H9 (cell line): ENCODE measurements around the gene BCAT1. TPM values are rescaled to one million over a fixed set of nuclear protein-coding genes. Genes with fewer than 3 reads are reported as not detected.
A peak's percentile ranks its signal among the peaks of the same experiment; 100 is the strongest.

Experiments
- DNase-seq: peaks from one replicate; pipeline ENCODE4 v3.0.0-alpha.2; 2017
- H2AFZ ChIP-seq: one replicate; pipeline ENCODE4 v1.6.1; 2013; ENCODE audit warnings: mild to moderate bottlenecking, low read length, control low read depth, moderate library complexity
- H2AK5ac ChIP-seq: 2 replicates; pipeline ENCODE4 v1.6.1; 2013; ENCODE audit warnings: low read length, control low read depth, mixed read lengths; ENCODE audit not compliant: insufficient read length
- H2BK120ac ChIP-seq: one replicate; pipeline ENCODE4 v1.6.1; 2013; ENCODE audit warnings: low read depth, mild to moderate bottlenecking, low read length, control low read depth, inconsistent platforms; ENCODE audit not compliant: poor library complexity, severe bottlenecking
- H2BK12ac ChIP-seq: 2 replicates; pipeline ENCODE4 v1.6.1; 2013; ENCODE audit warnings: low read length, control low read depth, mixed read lengths, low read depth; ENCODE audit not compliant: insufficient read length
- H2BK15ac ChIP-seq: 2 replicates; pipeline ENCODE4 v1.6.1; 2013; ENCODE audit warnings: low read depth, low read length, control low read depth
- H2BK20ac ChIP-seq: one replicate; pipeline ENCODE4 v1.6.1; 2013; ENCODE audit warnings: low read depth, mild to moderate bottlenecking, low read length, control low read depth, inconsistent platforms; ENCODE audit not compliant: poor library complexity, severe bottlenecking
- H2BK5ac ChIP-seq: 2 replicates; pipeline ENCODE4 v1.6.1; 2013; ENCODE audit warnings: low read length, control low read depth, mixed read lengths; ENCODE audit not compliant: insufficient read length
- H3K14ac ChIP-seq: 2 replicates; pipeline ENCODE4 v1.6.1; 2013; ENCODE audit warnings: low read length, control low read depth; ENCODE audit not compliant: insufficient read depth
- H3K18ac ChIP-seq: 2 replicates; pipeline ENCODE4 v1.6.1; 2013; ENCODE audit warnings: low read depth, mild to moderate bottlenecking, mixed read lengths, low read length, control low read depth; ENCODE audit not compliant: insufficient read length
- H3K23ac ChIP-seq: 2 replicates; pipeline ENCODE4 v1.6.1; 2013; ENCODE audit warnings: low read length, control low read depth, mixed read lengths, low read depth; ENCODE audit not compliant: insufficient read length
- H3K23me2 ChIP-seq: 2 replicates; pipeline ENCODE4 v1.6.1; 2013; ENCODE audit warnings: low read depth, mild to moderate bottlenecking, mixed read lengths, low read length, control low read depth; ENCODE audit not compliant: insufficient read length, poor library complexity, severe bottlenecking
- H3K27ac ChIP-seq: 2 replicates; pipeline ENCODE4 v1.5.1; 2013; ENCODE audit warnings: low read length, control low read depth, mixed read lengths, low read depth; ENCODE audit not compliant: insufficient read length
- H3K27me3 ChIP-seq: 2 replicates; pipeline ENCODE4 v1.6.1; 2013; ENCODE audit warnings: low read length, control low read depth, inconsistent platforms; ENCODE audit not compliant: insufficient read depth
- H3K4ac ChIP-seq: 2 replicates; pipeline ENCODE4 v1.6.1; 2013; ENCODE audit warnings: low read depth, mild to moderate bottlenecking, control low read depth, inconsistent platforms, low read length, moderate library complexity
- H3K4me1 ChIP-seq: 2 replicates; pipeline ENCODE4 v1.6.1; 2013; ENCODE audit warnings: low read length, control low read depth, inconsistent platforms; ENCODE audit not compliant: insufficient read depth
- H3K4me2 ChIP-seq: 2 replicates; pipeline ENCODE4 v1.6.1; 2013; ENCODE audit warnings: low read length, control low read depth, mixed read lengths; ENCODE audit not compliant: insufficient read length, insufficient read depth
- H3K56ac ChIP-seq: 2 replicates; pipeline ENCODE4 v1.6.1; 2013; ENCODE audit warnings: low read depth, mild to moderate bottlenecking, mixed read lengths, low read length, control low read depth; ENCODE audit not compliant: insufficient read length
- H3K79me1 ChIP-seq: 2 replicates; pipeline ENCODE4 v1.6.1; 2013; ENCODE audit warnings: low read depth, mild to moderate bottlenecking, moderate library complexity, low read length, control low read depth, inconsistent platforms; ENCODE audit not compliant: insufficient read depth, poor library complexity, severe bottlenecking
- H3K79me2 ChIP-seq: 2 replicates; pipeline ENCODE4 v1.6.1; 2013; ENCODE audit warnings: low read length, control low read depth, inconsistent platforms; ENCODE audit not compliant: insufficient read depth
- H3K9ac ChIP-seq: 2 replicates; pipeline ENCODE4 v1.6.1; 2013; ENCODE audit warnings: low read length, control low read depth, mixed read lengths; ENCODE audit not compliant: insufficient read length; ENCODE audit errors: extremely low read depth
- H3K9me3 ChIP-seq: one replicate; pipeline ENCODE4 v1.6.1; 2013; ENCODE audit warnings: low read depth, low read length, inconsistent platforms; ENCODE audit not compliant: control insufficient read depth
- H3T11ph ChIP-seq: one replicate; pipeline ENCODE4 v1.6.1; 2013; ENCODE audit warnings: mild to moderate bottlenecking, low read length, control low read depth, inconsistent platforms
- H4K20me1 ChIP-seq: one replicate; pipeline ENCODE4 v1.6.1; 2013; ENCODE audit not compliant: control insufficient read depth, insufficient read length, insufficient read depth
- H4K5ac ChIP-seq: 2 replicates; pipeline ENCODE4 v1.6.1; 2013; ENCODE audit warnings: low read depth, mild to moderate bottlenecking, mixed read lengths, low read length, control low read depth; ENCODE audit not compliant: insufficient read length
- H4K8ac ChIP-seq: replicated peaks from 2 replicates; pipeline ENCODE4 v1.6.1; 2013; ENCODE audit warnings: low read length, control low read depth, mixed read lengths, low read depth; ENCODE audit not compliant: insufficient read length
- H4K91ac ChIP-seq: 2 replicates; pipeline ENCODE4 v1.6.1; 2013; ENCODE audit warnings: low read depth, mild to moderate bottlenecking, moderate library complexity, mixed read lengths, low read length, control low read depth; ENCODE audit not compliant: insufficient read length
- H3K27ac Mint-ChIP-seq, 3 experiments: 2 replicates in 2 of 3; 3 replicates in 1 of 3; pipeline ENCODE4 v1.8.0; 2020 to 2021; ENCODE audit warnings: mixed read lengths in 3 of 3, mild to moderate bottlenecking in 1 of 3, moderate library complexity in 1 of 3
- H3K27me3 Mint-ChIP-seq: 2 replicates; pipeline ENCODE4 v1.8.0; 2021; ENCODE audit warnings: low read depth, mild to moderate bottlenecking, moderate library complexity, mixed read lengths
- H3K36me3 Mint-ChIP-seq, 3 experiments: 2 replicates in 2 of 3; 3 replicates in 1 of 3; pipeline ENCODE4 v1.8.0; 2020 to 2021; ENCODE audit warnings: low read depth in 3 of 3, mixed read lengths in 3 of 3; ENCODE audit not compliant: insufficient read depth in 1 of 3
- H3K4me1 Mint-ChIP-seq, 2 experiments: 2 replicates each; pipeline ENCODE4 v1.8.0; 2020; ENCODE audit warnings: mixed read lengths in 2 of 2
- H3K4me3 Mint-ChIP-seq, 2 experiments: 2 replicates in 1 of 2; 3 replicates in 1 of 2; pipeline ENCODE4 v1.8.0; 2020 to 2021; ENCODE audit warnings: mild to moderate bottlenecking in 2 of 2, mixed read lengths in 2 of 2, moderate library complexity in 1 of 2
- H3K9me3 Mint-ChIP-seq, 2 experiments: 2 replicates in 1 of 2; 3 replicates in 1 of 2; pipeline ENCODE4 v1.8.0; 2020; ENCODE audit warnings: mild to moderate bottlenecking in 2 of 2, mixed read lengths in 2 of 2, moderate library complexity in 1 of 2
- CTCF ChIP-seq: fragments of 200-600 bp; sonication (generic); conservative IDR thresholded peaks from 3 replicates; pipeline ENCODE4 v1.8.0; 2021; ENCODE audit warnings: antibody characterized with exemption, mild to moderate bottlenecking
- WGBS: extraction: QIAGEN DNeasy Blood & Tissue Kit; methylation state at CpG from one replicate; pipeline ENCODE4 v1.1.7; 2013; ENCODE audit warnings: missing lambda C conversion rate, low lambda C conversion rate, mixed read lengths; ENCODE audit not compliant: insufficient read length; ENCODE audit errors: extremely low coverage; 5-methylcytosine and 5-hydroxymethylcytosine counted together
- total RNA-seq: library from RNA; stranded (reverse); gene quantifications from 2 replicates; pipeline ENCODE4 v1.2.1, GENCODE V29; 2021

Gene BCAT1
- total RNA-seq, 1 experiment from 2014 or later: 244 TPM

GRCh38 chr12:24944601-24944975 is 4.3 kb downstream of the BCAT1 start:
- H3K4me1 Mint-ChIP-seq: peaks cover 59 to 70% of the 10 kb centered on the region in 2 experiments
- Histone ChIP-seq H3K27ac (no peak overlapping the region), H2BK5ac (no peak overlapping the region), H3K23ac (no peak overlapping the region), H2BK15ac (no peak overlapping the region), H3K27me3 (no peaks in the 10 kb centered on the region), H2BK20ac (no peak overlapping the region), H4K8ac (no peak overlapping the region), H4K91ac (no peak overlapping the region), H3K79me2 (peaks cover 49% of the 10 kb centered on the region), H3K79me1 (peaks cover 2% of the 10 kb centered on the region), H3K4ac (no peak overlapping the region), H3K9ac (no peak overlapping the region), H2AFZ (no peak overlapping the region), H3K4me2 (no peak overlapping the region), H3K56ac (no peak overlapping the region), H4K5ac (no peak overlapping the region), H4K20me1 (no peaks in the 10 kb centered on the region), H3K4me1 (peaks cover 17% of the 10 kb centered on the region), H3K18ac (no peak overlapping the region), H3T11ph (no peak overlapping the region), H3K23me2 (peaks cover 16% of the 10 kb centered on the region), H3K9me3 (no peaks in the 10 kb centered on the region), H3K14ac (no peak overlapping the region), H2BK120ac (no peak overlapping the region), H2AK5ac (no peak overlapping the region), H2BK12ac (no peak overlapping the region)
- no peaks in the 10 kb centered on the region for H3K27me3 Mint-ChIP-seq
- TF ChIP-seq CTCF: no peak
- H3K27ac Mint-ChIP-seq: peak overlapping the region in 2 of 3 experiments; percentile 85 to 96; a peak in 4 of 7 replicates
- DNase-seq: no peak
- peaks cover 24 to 34% (median 34%) of the 10 kb centered on the region in 3 experiments for H3K36me3 Mint-ChIP-seq
- WGBS: no CpG with 5 or more reads among the region's 2 CpGs
- H3K9me3 Mint-ChIP-seq: no peaks in the 10 kb centered on the region
- peak overlapping the region in 1 of 2 experiments; percentile 57; a peak in 1 of 5 replicates for H3K4me3 Mint-ChIP-seq
